H9 (cell line): Measurements from ENCODE around the gene TTC21B. TPM values are rescaled to one million over a fixed set of nuclear protein-coding genes. Genes with fewer than 3 reads are reported as not detected.

Experiments used
- DNase-seq: peaks from one replicate; pipeline ENCODE4 v3.0.0-alpha.2; 2017
- H2AFZ ChIP-seq: one replicate; pipeline ENCODE4 v1.6.1; 2013; ENCODE audit warnings: mild to moderate bottlenecking, low read length, control low read depth, moderate library complexity
- H2AK5ac ChIP-seq: 2 replicates; pipeline ENCODE4 v1.6.1; 2013; ENCODE audit warnings: low read length, control low read depth, mixed read lengths; ENCODE audit not compliant: insufficient read length
- H2BK120ac ChIP-seq: one replicate; pipeline ENCODE4 v1.6.1; 2013; ENCODE audit warnings: low read depth, mild to moderate bottlenecking, low read length, control low read depth, inconsistent platforms; ENCODE audit not compliant: poor library complexity, severe bottlenecking
- H2BK12ac ChIP-seq: 2 replicates; pipeline ENCODE4 v1.6.1; 2013; ENCODE audit warnings: low read length, control low read depth, mixed read lengths, low read depth; ENCODE audit not compliant: insufficient read length
- H2BK15ac ChIP-seq: 2 replicates; pipeline ENCODE4 v1.6.1; 2013; ENCODE audit warnings: low read depth, low read length, control low read depth
- H2BK20ac ChIP-seq: one replicate; pipeline ENCODE4 v1.6.1; 2013; ENCODE audit warnings: low read depth, mild to moderate bottlenecking, low read length, control low read depth, inconsistent platforms; ENCODE audit not compliant: poor library complexity, severe bottlenecking
- H2BK5ac ChIP-seq: 2 replicates; pipeline ENCODE4 v1.6.1; 2013; ENCODE audit warnings: low read length, control low read depth, mixed read lengths; ENCODE audit not compliant: insufficient read length
- H3K14ac ChIP-seq: 2 replicates; pipeline ENCODE4 v1.6.1; 2013; ENCODE audit warnings: low read length, control low read depth; ENCODE audit not compliant: insufficient read depth
- H3K18ac ChIP-seq: 2 replicates; pipeline ENCODE4 v1.6.1; 2013; ENCODE audit warnings: low read depth, mild to moderate bottlenecking, mixed read lengths, low read length, control low read depth; ENCODE audit not compliant: insufficient read length
- H3K23ac ChIP-seq: 2 replicates; pipeline ENCODE4 v1.6.1; 2013; ENCODE audit warnings: low read length, control low read depth, mixed read lengths, low read depth; ENCODE audit not compliant: insufficient read length
- H3K23me2 ChIP-seq: 2 replicates; pipeline ENCODE4 v1.6.1; 2013; ENCODE audit warnings: low read depth, mild to moderate bottlenecking, mixed read lengths, low read length, control low read depth; ENCODE audit not compliant: insufficient read length, poor library complexity, severe bottlenecking
- H3K27ac ChIP-seq: 2 replicates; pipeline ENCODE4 v1.5.1; 2013; ENCODE audit warnings: low read length, control low read depth, mixed read lengths, low read depth; ENCODE audit not compliant: insufficient read length
- H3K27me3 ChIP-seq: 2 replicates; pipeline ENCODE4 v1.6.1; 2013; ENCODE audit warnings: low read length, control low read depth, inconsistent platforms; ENCODE audit not compliant: insufficient read depth
- H3K4ac ChIP-seq: 2 replicates; pipeline ENCODE4 v1.6.1; 2013; ENCODE audit warnings: low read depth, mild to moderate bottlenecking, control low read depth, inconsistent platforms, low read length, moderate library complexity
- H3K4me1 ChIP-seq: 2 replicates; pipeline ENCODE4 v1.6.1; 2013; ENCODE audit warnings: low read length, control low read depth, inconsistent platforms; ENCODE audit not compliant: insufficient read depth
- H3K4me2 ChIP-seq: 2 replicates; pipeline ENCODE4 v1.6.1; 2013; ENCODE audit warnings: low read length, control low read depth, mixed read lengths; ENCODE audit not compliant: insufficient read length, insufficient read depth
- H3K56ac ChIP-seq: 2 replicates; pipeline ENCODE4 v1.6.1; 2013; ENCODE audit warnings: low read depth, mild to moderate bottlenecking, mixed read lengths, low read length, control low read depth; ENCODE audit not compliant: insufficient read length
- H3K79me1 ChIP-seq: 2 replicates; pipeline ENCODE4 v1.6.1; 2013; ENCODE audit warnings: low read depth, mild to moderate bottlenecking, moderate library complexity, low read length, control low read depth, inconsistent platforms; ENCODE audit not compliant: insufficient read depth, poor library complexity, severe bottlenecking
- H3K79me2 ChIP-seq: 2 replicates; pipeline ENCODE4 v1.6.1; 2013; ENCODE audit warnings: low read length, control low read depth, inconsistent platforms; ENCODE audit not compliant: insufficient read depth
- H3K9ac ChIP-seq: 2 replicates; pipeline ENCODE4 v1.6.1; 2013; ENCODE audit warnings: low read length, control low read depth, mixed read lengths; ENCODE audit not compliant: insufficient read length; ENCODE audit errors: extremely low read depth
- H3K9me3 ChIP-seq: one replicate; pipeline ENCODE4 v1.6.1; 2013; ENCODE audit warnings: low read depth, low read length, inconsistent platforms; ENCODE audit not compliant: control insufficient read depth
- H3T11ph ChIP-seq: one replicate; pipeline ENCODE4 v1.6.1; 2013; ENCODE audit warnings: mild to moderate bottlenecking, low read length, control low read depth, inconsistent platforms
- H4K20me1 ChIP-seq: one replicate; pipeline ENCODE4 v1.6.1; 2013; ENCODE audit not compliant: control insufficient read depth, insufficient read length, insufficient read depth
- H4K5ac ChIP-seq: 2 replicates; pipeline ENCODE4 v1.6.1; 2013; ENCODE audit warnings: low read depth, mild to moderate bottlenecking, mixed read lengths, low read length, control low read depth; ENCODE audit not compliant: insufficient read length
- H4K8ac ChIP-seq: replicated peaks from 2 replicates; pipeline ENCODE4 v1.6.1; 2013; ENCODE audit warnings: low read length, control low read depth, mixed read lengths, low read depth; ENCODE audit not compliant: insufficient read length
- H4K91ac ChIP-seq: 2 replicates; pipeline ENCODE4 v1.6.1; 2013; ENCODE audit warnings: low read depth, mild to moderate bottlenecking, moderate library complexity, mixed read lengths, low read length, control low read depth; ENCODE audit not compliant: insufficient read length
- H3K27ac Mint-ChIP-seq, 3 experiments: 2 replicates in 2 of 3; 3 replicates in 1 of 3; pipeline ENCODE4 v1.8.0; 2020 to 2021; ENCODE audit warnings: mixed read lengths in 3 of 3, mild to moderate bottlenecking in 1 of 3, moderate library complexity in 1 of 3
- H3K27me3 Mint-ChIP-seq: 2 replicates; pipeline ENCODE4 v1.8.0; 2021; ENCODE audit warnings: low read depth, mild to moderate bottlenecking, moderate library complexity, mixed read lengths
- H3K36me3 Mint-ChIP-seq, 3 experiments: 2 replicates in 2 of 3; 3 replicates in 1 of 3; pipeline ENCODE4 v1.8.0; 2020 to 2021; ENCODE audit warnings: low read depth in 3 of 3, mixed read lengths in 3 of 3; ENCODE audit not compliant: insufficient read depth in 1 of 3
- H3K4me1 Mint-ChIP-seq, 2 experiments: 2 replicates each; pipeline ENCODE4 v1.8.0; 2020; ENCODE audit warnings: mixed read lengths in 2 of 2
- H3K4me3 Mint-ChIP-seq, 2 experiments: 2 replicates in 1 of 2; 3 replicates in 1 of 2; pipeline ENCODE4 v1.8.0; 2020 to 2021; ENCODE audit warnings: mild to moderate bottlenecking in 2 of 2, mixed read lengths in 2 of 2, moderate library complexity in 1 of 2
- H3K9me3 Mint-ChIP-seq, 2 experiments: 2 replicates in 1 of 2; 3 replicates in 1 of 2; pipeline ENCODE4 v1.8.0; 2020; ENCODE audit warnings: mild to moderate bottlenecking in 2 of 2, mixed read lengths in 2 of 2, moderate library complexity in 1 of 2
- CTCF ChIP-seq: fragments of 200-600 bp; sonication (generic); conservative IDR thresholded peaks from 3 replicates; pipeline ENCODE4 v1.8.0; 2021; ENCODE audit warnings: antibody characterized with exemption, mild to moderate bottlenecking
- whole genome bisulfite sequencing: extraction: QIAGEN DNeasy Blood & Tissue Kit; methylation state at CpG from one replicate; pipeline ENCODE4 v1.1.7; 2013; ENCODE audit warnings: missing lambda C conversion rate, low lambda C conversion rate, mixed read lengths; ENCODE audit not compliant: insufficient read length; ENCODE audit errors: extremely low coverage; 5-methylcytosine and 5-hydroxymethylcytosine counted together
- total RNA-seq: library from RNA; stranded (reverse); gene quantifications from 2 replicates; pipeline ENCODE4 v1.2.1, GENCODE V29; 2021

The TTC21B gene
- total RNA-seq, 1 experiment from 2014 or later: 16.6 TPM

- Histone ChIP-seq H3K23me2 (no peaks in the 10 kb centered on the region), H2BK12ac (no peak overlapping the region), H2BK5ac (no peak overlapping the region), H3T11ph (no peak overlapping the region), H2BK120ac (no peak overlapping the region), H3K27me3 (no peaks in the 10 kb centered on the region), H2BK15ac (no peak overlapping the region), H3K4me2 (no peak overlapping the region), H3K4me1 (no peaks in the 10 kb centered on the region), H4K91ac (no peak overlapping the region), H3K56ac (no peak overlapping the region), H3K18ac (no peak overlapping the region), H3K27ac (no peak overlapping the region), H3K14ac (no peak overlapping the region), H2BK20ac (no peak overlapping the region), H4K5ac (no peak overlapping the region), H3K9me3 (no peaks in the 10 kb centered on the region), H3K23ac (no peak overlapping the region), H2AFZ (no peak overlapping the region), H3K9ac (no peak overlapping the region), H4K8ac (no peak overlapping the region), H4K20me1 (no peaks in the 10 kb centered on the region), H3K4ac (no peak overlapping the region), H3K79me2 (no peaks in the 10 kb centered on the region), H3K79me1 (no peaks in the 10 kb centered on the region), H2AK5ac (no peak overlapping the region)
- Mint-ChIP-seq H3K4me1 (peaks cover 8 to 10% of the 10 kb centered on the region in 2 experiments), H3K27me3 (no peaks in the 10 kb centered on the region; the same call in none of the 2 replicates), H3K9me3 (no peaks in the 10 kb centered on the region; a peak in 1 of 5 replicates), H3K27ac (no peak overlapping the region), H3K36me3 (peaks cover 0 to 1% (median 0%) of the 10 kb centered on the region in 3 experiments; a peak in 1 of 7 replicates), H3K4me3 (no peak overlapping the region)
- DNase-seq: no peak
- no CpG with 5 or more reads among the region's 4 CpGs for WGBS
- no peak for TF ChIP-seq CTCF
Measured at GRCh38 chr2:165959371-165959770, 5.8 kb upstream of the TTC21B start.
